NB4 (cell line): Measurements from ENCODE around the gene PLCE1.
"Not testable (repeated sequence)": the region's sequence is repeated elsewhere in the genome, so short reads cannot be mapped to it uniquely, and the experiment has no call there.

Source experiments
- DNase-seq: peaks from one replicate; pipeline ENCODE4 v3.0.0; 2010; ENCODE audit warnings: low read depth
- H3K4me3 ChIP-seq: one replicate; pipeline ENCODE4 v1.5.1; 2011; ENCODE audit warnings: mild to moderate bottlenecking, low read depth, low read length, moderate library complexity
- MAX ChIP-seq: IDR thresholded peaks from 2 replicates; pipeline ENCODE4 v1.6.1; 2011; ENCODE audit warnings: low read depth, low read length
- MYC ChIP-seq: IDR thresholded peaks from 2 replicates; pipeline ENCODE4 v1.6.1; 2011; ENCODE audit warnings: low read depth, low read length
- POLR2A ChIP-seq: IDR thresholded peaks from 2 replicates; pipeline ENCODE4 v1.6.1; 2011; ENCODE audit warnings: mild to moderate bottlenecking; ENCODE audit not compliant: insufficient read length; ENCODE audit errors: extremely low read depth
- TF ChIP-seq, protein P1 (sequence below): IDR thresholded peaks from one replicate; pipeline ENCODE4 v1.5.1; 2012; ENCODE audit warnings: low read depth, low read length

The PLCE1 gene

DNA sequence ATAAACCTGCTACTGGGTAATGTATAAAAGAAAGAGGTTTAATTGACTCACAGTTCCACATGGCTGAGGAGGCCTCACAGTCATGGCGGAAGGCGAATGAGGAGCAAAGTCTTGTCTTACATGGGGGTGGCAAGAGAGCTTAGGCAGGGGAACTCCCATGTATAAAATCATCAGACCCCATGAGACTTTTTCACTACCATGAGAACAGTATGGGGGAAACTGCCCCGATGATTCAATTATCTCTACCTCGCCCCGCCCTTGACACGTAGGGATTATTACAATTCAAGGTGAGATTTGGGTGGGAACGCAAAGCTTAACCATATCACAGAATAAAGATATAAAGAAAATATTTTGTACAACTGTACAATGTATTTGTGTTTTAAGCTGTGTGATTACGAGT is 39.4 kb upstream of the PLCE1 start:
- no peak for DNase-seq
- TF ChIP-seq MYC: no peak
- TF ChIP-seq MAX: no peak
- no peak overlapping the region for H3K4me3 ChIP-seq

DNA sequence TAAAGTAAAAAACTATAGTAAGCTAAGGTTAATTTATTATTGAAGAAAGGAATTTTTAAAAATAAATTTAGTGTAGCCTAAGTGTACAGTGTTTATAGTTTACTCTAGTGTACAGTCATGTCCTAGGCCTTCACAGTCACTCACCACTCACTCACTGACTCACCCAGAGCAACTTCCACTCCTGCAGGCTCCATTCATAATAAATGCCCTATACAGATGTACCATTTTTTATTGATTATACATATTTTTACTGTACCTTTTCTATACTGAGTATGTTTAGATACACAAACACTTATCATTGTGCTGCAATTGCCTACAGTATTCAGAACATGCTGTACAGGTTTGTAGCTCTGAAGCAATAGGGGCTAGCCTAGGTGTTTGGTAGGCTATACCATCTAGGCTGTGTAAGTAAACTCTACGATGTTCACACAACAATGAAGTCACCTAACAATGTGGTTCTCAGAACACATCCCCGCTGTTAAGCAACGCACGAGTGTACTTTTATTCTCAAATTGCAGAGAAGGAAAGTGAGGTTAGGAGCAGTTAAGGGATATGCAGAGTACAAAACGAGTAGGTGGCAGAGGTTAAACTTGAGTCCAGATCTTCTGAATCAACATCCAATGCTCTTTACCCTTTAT is 38.9 kb upstream of the PLCE1 start:
- DNase-seq: no peak
- TF ChIP-seq, protein P1, sequence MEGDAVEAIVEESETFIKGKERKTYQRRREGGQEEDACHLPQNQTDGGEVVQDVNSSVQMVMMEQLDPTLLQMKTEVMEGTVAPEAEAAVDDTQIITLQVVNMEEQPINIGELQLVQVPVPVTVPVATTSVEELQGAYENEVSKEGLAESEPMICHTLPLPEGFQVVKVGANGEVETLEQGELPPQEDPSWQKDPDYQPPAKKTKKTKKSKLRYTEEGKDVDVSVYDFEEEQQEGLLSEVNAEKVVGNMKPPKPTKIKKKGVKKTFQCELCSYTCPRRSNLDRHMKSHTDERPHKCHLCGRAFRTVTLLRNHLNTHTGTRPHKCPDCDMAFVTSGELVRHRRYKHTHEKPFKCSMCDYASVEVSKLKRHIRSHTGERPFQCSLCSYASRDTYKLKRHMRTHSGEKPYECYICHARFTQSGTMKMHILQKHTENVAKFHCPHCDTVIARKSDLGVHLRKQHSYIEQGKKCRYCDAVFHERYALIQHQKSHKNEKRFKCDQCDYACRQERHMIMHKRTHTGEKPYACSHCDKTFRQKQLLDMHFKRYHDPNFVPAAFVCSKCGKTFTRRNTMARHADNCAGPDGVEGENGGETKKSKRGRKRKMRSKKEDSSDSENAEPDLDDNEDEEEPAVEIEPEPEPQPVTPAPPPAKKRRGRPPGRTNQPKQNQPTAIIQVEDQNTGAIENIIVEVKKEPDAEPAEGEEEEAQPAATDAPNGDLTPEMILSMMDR: no peak
- TF ChIP-seq POLR2A (no peak), MAX (no peak), MYC (no peak)
- H3K4me3 ChIP-seq: no peak overlapping the region

DNA sequence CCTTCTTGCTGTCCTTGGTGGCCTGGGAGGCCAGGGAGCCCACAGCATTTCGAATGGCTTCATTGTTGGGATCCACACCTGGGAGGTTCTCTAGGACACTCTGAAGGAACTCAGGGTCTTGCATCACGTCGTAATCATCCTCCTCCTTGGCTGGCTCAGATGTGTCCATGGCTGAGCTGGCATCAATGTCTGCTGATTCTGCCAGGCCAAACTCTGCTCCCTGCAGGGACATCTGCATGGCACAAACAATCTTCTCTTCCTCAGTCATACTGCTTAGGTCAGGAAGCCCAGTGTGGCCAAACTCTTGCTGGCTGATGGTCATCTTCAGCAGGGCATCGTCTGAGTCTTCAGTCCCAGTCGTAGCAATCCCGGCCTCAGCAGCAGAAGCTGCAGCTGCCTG is 34.9 kb upstream of the PLCE1 start:
- TF ChIP-seq, protein P1: no peak
- no peak for TF ChIP-seq MAX
- TF ChIP-seq MYC: no peak
- no peak for TF ChIP-seq POLR2A
- DNase-seq: no peak
- H3K4me3 ChIP-seq: no peak overlapping the region

DNA sequence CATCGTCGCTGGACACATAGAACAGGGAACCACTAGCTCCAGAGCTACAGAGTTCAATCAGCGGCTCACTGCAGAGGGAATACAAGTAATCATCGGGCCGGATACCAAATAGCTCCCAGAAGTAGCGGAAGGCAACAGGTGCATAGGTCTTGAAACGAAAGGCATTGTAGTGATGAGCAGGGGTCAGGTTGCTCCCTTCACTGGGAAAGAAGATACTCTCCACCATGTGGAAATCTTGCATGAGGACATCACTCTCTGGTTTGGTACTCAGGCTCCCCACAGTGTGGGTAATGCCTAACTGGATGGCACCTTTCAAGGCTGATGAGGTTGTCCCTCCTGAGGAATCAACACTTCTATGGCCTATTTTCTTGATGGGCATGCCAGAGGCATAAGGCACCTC is 32.7 kb upstream of the PLCE1 start:
- not testable (repeated sequence) for DNase-seq, H3K4me3 ChIP-seq

- no peak for TF ChIP-seq MYC
- TF ChIP-seq POLR2A: no peak
- TF ChIP-seq, protein P1: no peak
- TF ChIP-seq MAX: no peak
- DNase-seq: no peak
These were observed 30.8 kb upstream of the PLCE1 start for GRCh38 chr10:93962973-93963372.

DNA sequence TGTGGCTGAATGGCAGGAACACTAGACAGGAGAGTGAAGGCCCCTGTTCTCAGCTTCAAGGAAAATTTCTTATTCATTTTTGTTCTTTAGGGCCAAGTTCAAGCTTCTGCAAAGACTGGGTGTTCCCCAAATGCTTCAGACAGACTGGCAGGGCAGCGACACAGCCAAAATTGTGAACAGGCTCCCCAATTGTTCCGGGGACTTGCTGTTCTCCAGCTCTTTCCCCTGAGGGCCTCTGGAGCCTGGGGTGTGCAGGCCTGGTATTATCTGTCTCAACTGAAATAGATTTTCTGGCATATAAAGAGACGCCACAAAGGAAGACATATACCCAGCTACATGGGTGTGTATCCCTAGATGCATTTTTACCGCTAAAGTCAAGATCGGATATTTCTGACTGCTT is 30.3 kb upstream of the PLCE1 start:
- DNase-seq: no peak
- H3K4me3 ChIP-seq: no peak overlapping the region
- TF ChIP-seq MYC (no peak), MAX (no peak), POLR2A (no peak)
- TF ChIP-seq, protein P1: no peak

More at GRCh38 chr10:93962973-93963372, 30.8 kb upstream of the PLCE1 start:
- no peak overlapping the region for H3K4me3 ChIP-seq

GRCh38 chr10:93965911-93966310 is 27.8 kb upstream of the PLCE1 start:
- no peak overlapping the region for H3K4me3 ChIP-seq
- TF ChIP-seq MAX (no peak), POLR2A (no peak), MYC (no peak)
- TF ChIP-seq, protein P1: no peak
- no peak for DNase-seq
